ENCODE measurements around the gene RAPGEF6.
"Not testable (repeated sequence)": the region's sequence is repeated elsewhere in the genome, so short reads cannot be mapped to it uniquely, and the experiment has no call there.

Gene RAPGEF6

GRCh38 chr5:131488463-131488862 lies 146.6 kb downstream of the RAPGEF6 start:
- no peak overlapping the region for H3K27ac ChIP-seq
- CTCF ChIA-PET = interaction anchor here (1.6 kb wide), 1 partner anchor 18 kb away, joined by 4 read pairs; no protein-coding TSS in a partner anchor
- TF ChIP-seq CTCF (conservative IDR thresholded peaks at IDR 0.05; ENCODE audit: low read depth) = no peak
- POLR2A ChIA-PET (ENCODE audit: low non-redundant PET) = no interaction called here
- no peak for DNase-seq (ENCODE audit: low spot score)

- H3K27ac ChIP-seq; DNase-seq (ENCODE audit: low spot score); POLR2A ChIA-PET (ENCODE audit: low non-redundant PET): not testable (repeated sequence)
- CTCF ChIA-PET = interaction anchor here (0.6 kb wide), 1 partner anchor 520 kb away, joined by 3 read pairs; no protein-coding TSS in a partner anchor
Measured at GRCh38 chr5:131487371-131487770, 147.7 kb downstream of the RAPGEF6 start.

GRCh38 chr5:131482617-131483016 lies 152.4 kb downstream of the RAPGEF6 start:
- no peak for DNase-seq (ENCODE audit: low spot score)
- no peak overlapping the region for H3K27ac ChIP-seq
- no peak for TF ChIP-seq CTCF (conservative IDR thresholded peaks at IDR 0.05; ENCODE audit: low read depth)
- ChIA-PET CTCF (interaction anchor here (1.0 kb wide), 1 partner anchor 67 kb away, joined by 3 read pairs; no protein-coding TSS in a partner anchor), POLR2A (ENCODE audit: low non-redundant PET) (no interaction called here)

GRCh38 chr5:131481569-131481968 lies 153.5 kb downstream of the RAPGEF6 start:
- H3K27ac ChIP-seq = no peak overlapping the region
- CTCF ChIA-PET = no interaction called here
- TF ChIP-seq CTCF (conservative IDR thresholded peaks at IDR 0.05; ENCODE audit: low read depth) = no peak
- no peak for DNase-seq (ENCODE audit: low spot score)
- POLR2A ChIA-PET (ENCODE audit: low non-redundant PET) = no interaction called here

GRCh38 chr5:131475541-131475941 lies 159.5 kb downstream of the RAPGEF6 start:
- TF ChIP-seq CTCF (conservative IDR thresholded peaks at IDR 0.05; ENCODE audit: low read depth) = no peak
- no peak overlapping the region for H3K27ac ChIP-seq
- no peak for DNase-seq (ENCODE audit: low spot score)
- ChIA-PET POLR2A (ENCODE audit: low non-redundant PET) (no interaction called here), CTCF (no interaction called here)

GRCh38 chr5:131473731-131474130 lies 161.3 kb downstream of the RAPGEF6 start:
- no peak for TF ChIP-seq CTCF (conservative IDR thresholded peaks at IDR 0.05; ENCODE audit: low read depth)
- H3K27ac ChIP-seq = no peak overlapping the region
- DNase-seq (ENCODE audit: low spot score) = no peak
- CTCF ChIA-PET = no interaction called here
- POLR2A ChIA-PET (ENCODE audit: low non-redundant PET) = no interaction called here

- POLR2A ChIA-PET (ENCODE audit: low non-redundant PET) = no interaction called here
- no peak overlapping the region for H3K27ac ChIP-seq
- TF ChIP-seq CTCF (conservative IDR thresholded peaks at IDR 0.05; ENCODE audit: low read depth) = no peak
- CTCF ChIA-PET = no interaction called here
- peak; percentile 45 for DNase-seq (ENCODE audit: low spot score)
Measured at GRCh38 chr5:131466171-131466766, 168.8 kb downstream of the RAPGEF6 start.

All from RWPE1 (cell line).